Right ventricle myocardium inferior (tissue), 1 donor: ENCODE results near the gene ATP11A. TPM values are rescaled to one million over a fixed set of nuclear protein-coding genes. Genes with fewer than 3 reads are reported as not detected.

Experiments
- ATAC-seq: fragments of 200-7000 bp; cut with Tn5 transposase; one replicate; pipeline ENCODE4 v1.9.1; 2020; ENCODE audit warnings: mild to moderate bottlenecking, moderate library complexity
- DNase-seq: peaks from one replicate; pipeline ENCODE4 v3.0.0; 2021; ENCODE audit errors: missing footprints
- intact Hi-C: fragments of 100-400 bp; cut with DNase I; formaldehyde crosslinking; loops from one replicate; pipeline ENCODE4 v1.11.0; 2022
- total RNA-seq: library from RNA; stranded (reverse); fragmentation: NEBNext Ultra II Directional; extraction: Animal tissue kit (Norgen Biotek cat#: 25700); gene quantifications from one replicate; pipeline ENCODE4 v1.2.1, GENCODE V29; 2021
- donor health status: DM: no; HTN: yes; CAD: no; lungs with severe emphysema.

The ATP11A gene
- total RNA-seq, 1 donor from 2014 or later, result 89.9 TPM

DNA sequence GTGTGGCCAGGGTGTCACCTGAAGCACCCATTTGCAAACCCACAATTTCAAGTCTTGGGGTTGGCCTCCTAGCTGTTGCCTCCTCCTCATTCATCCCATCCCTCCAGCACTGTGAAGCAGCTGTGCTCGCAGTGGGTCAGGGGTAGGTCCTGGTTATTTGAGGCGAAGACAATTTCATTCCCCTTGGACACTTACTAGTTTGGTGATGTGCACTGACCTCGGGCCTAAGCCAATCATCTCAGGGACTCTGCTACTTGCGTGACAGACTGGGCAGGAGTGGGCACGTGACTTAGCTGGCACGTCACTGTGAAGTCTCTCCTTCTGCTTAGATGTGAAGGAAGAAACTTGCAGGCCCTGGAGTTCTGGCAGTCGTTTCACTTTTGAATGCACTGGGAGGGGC lies 3.5 kb upstream of the ATP11A start:
- no peak for DNase-seq
- ATAC-seq, result no peak
- intact Hi-C loops, result loop anchor here (5.0 to 10.0 kb wide), 2 partner anchors 44 to 128 kb away; no protein-coding TSS in a partner anchor

DNA sequence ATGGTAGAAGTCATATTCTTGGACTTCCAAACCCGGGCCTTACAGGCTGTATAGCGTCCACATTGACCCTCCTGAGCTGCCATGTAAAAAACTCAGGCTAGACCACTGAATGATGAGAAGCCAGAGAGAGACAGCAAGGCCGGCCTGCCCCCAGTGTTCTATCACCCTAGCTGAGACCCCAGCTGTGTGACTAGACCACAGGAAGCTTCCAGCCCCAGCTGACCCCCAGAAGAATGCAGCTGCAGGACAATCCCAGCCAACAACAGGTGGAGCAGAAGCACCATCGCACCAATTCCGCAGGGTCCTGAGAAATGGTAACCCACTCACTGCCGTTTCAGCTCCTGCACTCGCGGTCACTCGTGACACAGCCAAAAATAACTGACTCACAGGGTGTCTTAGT lies 2.9 kb upstream of the ATP11A start:
- ATAC-seq (no peak), DNase-seq (no peak)
- intact Hi-C loops, result loop anchor here (5.0 to 10.0 kb wide), 2 partner anchors 45 to 128 kb away; no protein-coding TSS in a partner anchor

DNA sequence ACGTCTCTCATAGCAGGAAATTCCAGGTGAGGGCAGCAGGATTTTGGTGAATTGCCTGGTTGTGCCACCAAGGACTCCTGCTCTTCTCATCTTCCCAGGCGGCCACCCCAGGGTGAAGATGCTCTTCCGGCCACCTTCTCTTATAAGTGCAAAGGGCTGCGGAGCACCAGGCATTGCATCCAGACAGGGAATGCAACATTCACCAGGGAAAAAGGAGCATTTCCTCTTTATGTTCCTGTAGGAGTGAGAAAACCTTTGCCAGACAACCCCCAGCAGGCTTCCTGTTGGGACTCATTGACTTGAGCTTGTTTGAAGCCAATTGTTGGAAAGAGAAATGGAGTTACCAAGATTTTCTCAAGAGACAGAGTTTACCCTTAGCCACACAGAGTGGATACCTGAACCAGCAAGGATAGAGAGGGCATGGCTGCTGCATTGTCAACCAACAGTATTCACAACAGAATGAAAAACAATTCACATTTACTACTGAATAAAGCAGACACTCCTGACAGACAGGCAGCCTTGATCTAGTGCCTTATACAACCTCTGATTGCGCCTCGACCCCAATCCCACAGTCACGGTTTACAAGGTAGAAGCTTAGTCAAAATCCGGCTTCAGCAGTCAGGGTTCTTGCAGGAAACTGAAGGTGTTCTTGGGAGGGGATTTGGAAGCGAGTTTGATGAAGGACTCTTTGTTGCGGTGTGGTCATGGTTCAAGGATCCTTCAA lies 1.8 kb upstream of the ATP11A start:
- ATAC-seq (no peak), DNase-seq (no peak)
- intact Hi-C loops, result loop anchor here (5.0 to 10.0 kb wide), 2 partner anchors 46 to 127 kb away; no protein-coding TSS in a partner anchor

DNA sequence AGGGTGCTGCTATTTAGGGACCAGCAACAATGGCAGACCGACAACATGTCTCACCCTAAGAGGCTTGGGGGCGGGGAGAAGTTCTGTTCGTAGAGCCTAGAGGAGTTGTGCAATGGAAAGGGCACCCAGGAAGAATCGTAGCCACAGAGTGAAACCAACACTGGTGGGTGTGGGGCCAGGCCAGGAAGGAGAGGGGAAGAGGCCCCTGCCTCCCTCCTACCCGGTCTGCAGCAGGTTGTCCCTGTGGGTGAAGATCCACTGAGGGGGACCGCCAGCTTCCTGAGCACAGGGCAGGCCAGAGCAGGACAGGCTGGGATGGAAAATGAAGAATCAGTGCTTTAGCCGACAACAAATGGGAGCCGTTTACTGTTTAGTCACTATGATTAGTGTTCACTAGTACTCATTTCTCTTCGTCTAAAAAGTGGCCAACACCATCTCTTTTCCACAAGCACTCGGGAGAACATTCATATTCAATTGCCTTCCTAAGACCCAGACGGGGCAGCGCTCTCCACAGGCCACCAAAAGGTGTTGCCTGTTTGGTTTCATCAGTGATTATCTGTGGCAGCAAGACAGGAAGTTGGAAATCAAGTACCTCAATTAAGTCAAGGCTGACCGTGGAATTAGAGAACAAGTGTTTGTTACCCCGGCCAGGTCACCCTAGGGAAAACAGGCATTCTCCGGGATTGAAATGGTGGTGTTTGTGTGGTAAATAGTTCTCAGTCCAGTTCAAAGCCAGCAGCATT lies 1.1 kb upstream of the ATP11A start:
- ATAC-seq (no peak), DNase-seq (no peak)
- intact Hi-C loops, result loop anchor here (1.0 to 10.0 kb wide), 3 partner anchors 23 to 126 kb away; no protein-coding TSS in a partner anchor

DNA sequence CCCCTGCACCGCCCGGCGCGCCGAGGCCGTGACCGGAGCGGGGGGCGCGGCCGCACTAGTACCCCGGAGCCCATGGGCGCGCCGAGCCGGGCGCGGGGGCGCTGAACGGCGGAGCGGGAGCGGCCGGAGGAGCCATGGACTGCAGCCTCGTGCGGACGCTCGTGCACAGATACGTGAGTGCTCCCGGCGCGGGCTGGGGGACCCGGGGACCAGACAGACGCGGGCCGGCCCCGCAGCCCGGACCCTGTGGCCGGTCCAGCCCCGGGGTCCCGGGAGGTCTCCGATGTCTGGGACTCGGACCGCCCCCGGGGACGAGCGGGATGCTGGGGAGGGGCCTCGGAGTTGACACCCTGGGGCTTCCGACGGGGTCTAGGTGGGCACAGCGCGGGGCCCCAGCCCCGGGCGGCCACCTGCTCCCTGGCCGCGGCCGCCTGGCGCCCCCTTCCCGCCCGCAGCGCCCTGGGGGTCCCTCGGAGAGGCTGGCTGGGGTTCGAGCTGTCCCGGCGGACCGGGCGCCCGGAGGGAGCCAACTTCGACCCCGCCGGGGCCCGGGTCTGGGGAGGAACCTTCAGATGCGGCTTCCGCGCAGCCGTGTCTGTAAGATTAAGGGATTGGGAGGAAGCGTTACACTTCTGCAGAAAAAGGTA lies 568 bp downstream of the ATP11A start:
- intact Hi-C loops, result loop anchor here (1.0 to 5.0 kb wide), 2 partner anchors 82 to 184 kb away; no protein-coding TSS in a partner anchor
- ATAC-seq (peak; percentile 2), DNase-seq (peak; percentile 88)

DNA sequence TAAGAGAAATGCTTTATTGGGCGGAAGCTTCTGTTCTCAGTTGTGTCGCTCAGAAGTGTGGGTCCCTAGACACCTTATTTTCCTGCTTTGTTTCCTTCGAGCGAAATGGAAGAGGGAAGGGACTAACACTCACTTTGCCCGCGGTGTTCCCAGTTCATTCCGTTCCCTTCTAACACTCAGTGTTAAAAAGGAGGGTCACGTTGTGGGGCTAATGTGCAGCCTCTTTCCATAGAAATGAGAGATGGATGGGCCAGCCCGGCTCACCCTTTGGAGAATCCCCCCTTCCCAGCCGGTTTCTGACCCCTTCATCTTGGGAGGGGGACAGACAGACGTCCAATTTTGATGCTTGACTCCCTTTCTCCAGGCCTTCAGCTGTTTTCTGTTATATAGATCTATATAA lies 2.3 kb downstream of the ATP11A start:
- ATAC-seq (no peak), DNase-seq (no peak)
- intact Hi-C loops, result loop anchor here (2.0 to 5.0 kb wide), 2 partner anchors 37 to 80 kb away; no protein-coding TSS in a partner anchor

DNA sequence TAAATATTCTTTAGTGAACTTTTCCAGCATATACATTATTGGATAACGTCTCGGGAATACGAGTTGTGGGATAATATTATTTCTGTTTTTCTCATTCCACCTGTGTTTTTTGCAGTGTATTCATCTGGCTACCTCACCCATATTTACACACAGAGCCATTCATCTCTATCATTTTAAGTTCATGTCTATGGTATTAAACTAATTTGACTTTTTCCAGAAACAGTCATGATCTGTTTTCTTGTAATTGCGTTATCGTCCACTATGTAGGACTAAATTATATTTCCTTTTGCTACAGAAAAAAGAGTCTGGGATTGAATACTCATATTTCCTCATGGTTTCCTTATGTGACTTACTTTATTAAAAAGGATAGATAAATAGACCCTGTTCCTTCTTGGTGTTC lies 2.7 kb downstream of the ATP11A start:
- no peak for ATAC-seq
- intact Hi-C loops, result loop anchor here (2.0 to 5.0 kb wide), 2 partner anchors 36 to 80 kb away; no protein-coding TSS in a partner anchor

DNA sequence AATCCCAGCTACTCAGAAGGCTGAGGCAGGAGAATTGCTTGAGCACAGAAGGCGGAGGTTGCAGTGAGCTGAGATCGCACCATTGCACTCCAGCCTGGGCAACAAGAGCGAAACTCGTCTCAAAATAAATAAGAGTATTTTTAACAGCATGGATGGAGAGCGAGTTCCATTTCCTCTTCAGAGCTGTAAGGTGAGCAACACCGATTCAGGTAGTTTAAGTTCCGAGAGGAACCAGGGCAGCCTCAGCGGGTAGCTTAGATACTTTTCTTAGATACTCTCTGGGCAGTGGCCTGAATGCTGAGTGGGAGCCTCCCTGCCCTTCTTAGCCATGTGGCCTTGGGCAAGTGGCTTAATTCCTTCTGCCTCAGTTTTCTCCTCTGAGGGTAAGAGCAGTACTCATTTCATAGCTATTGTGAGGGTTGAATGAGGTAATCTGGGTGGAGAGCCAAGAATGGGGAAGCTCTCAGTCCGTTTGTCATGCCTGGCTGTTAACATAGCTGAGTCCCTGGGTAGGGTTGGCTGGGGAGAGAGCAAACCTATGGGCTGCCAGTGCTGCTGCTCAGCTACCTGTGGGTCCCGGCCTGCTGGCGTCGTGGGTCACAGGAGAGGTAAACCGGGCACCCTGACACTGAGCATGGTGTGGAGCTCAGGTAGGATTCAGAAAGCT lies 4.1 kb downstream of the ATP11A start:
- intact Hi-C loops, result loop anchor here (2.0 to 5.0 kb wide), 2 partner anchors 35 to 78 kb away; no protein-coding TSS in a partner anchor
- ATAC-seq (peak; percentile 43), DNase-seq (no peak)

More for the DNA sequence above, 2.7 kb downstream of the ATP11A start:
- no peak for DNase-seq

DNA sequence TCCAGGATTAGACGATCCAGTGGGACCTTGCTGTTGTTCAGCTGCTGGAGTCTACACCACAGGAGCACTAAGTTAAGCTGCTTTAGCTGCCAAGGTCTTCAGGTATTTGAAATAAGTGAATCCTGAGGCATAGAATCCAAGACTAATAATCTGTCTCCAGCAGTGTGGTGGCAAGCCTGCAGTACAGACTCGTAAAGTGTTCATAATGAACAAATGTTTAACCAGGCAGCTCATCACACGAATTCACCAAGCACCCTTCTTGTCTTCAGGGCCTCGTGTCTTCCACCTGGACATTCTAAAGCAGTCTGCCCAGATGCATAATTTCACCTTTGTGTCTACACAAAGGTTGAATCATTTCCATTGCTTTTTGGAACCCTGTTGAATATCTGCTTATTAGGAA lies 5.3 kb downstream of the ATP11A start:
- ATAC-seq (no peak), DNase-seq (no peak)
- intact Hi-C loops, result no loop called here

DNA sequence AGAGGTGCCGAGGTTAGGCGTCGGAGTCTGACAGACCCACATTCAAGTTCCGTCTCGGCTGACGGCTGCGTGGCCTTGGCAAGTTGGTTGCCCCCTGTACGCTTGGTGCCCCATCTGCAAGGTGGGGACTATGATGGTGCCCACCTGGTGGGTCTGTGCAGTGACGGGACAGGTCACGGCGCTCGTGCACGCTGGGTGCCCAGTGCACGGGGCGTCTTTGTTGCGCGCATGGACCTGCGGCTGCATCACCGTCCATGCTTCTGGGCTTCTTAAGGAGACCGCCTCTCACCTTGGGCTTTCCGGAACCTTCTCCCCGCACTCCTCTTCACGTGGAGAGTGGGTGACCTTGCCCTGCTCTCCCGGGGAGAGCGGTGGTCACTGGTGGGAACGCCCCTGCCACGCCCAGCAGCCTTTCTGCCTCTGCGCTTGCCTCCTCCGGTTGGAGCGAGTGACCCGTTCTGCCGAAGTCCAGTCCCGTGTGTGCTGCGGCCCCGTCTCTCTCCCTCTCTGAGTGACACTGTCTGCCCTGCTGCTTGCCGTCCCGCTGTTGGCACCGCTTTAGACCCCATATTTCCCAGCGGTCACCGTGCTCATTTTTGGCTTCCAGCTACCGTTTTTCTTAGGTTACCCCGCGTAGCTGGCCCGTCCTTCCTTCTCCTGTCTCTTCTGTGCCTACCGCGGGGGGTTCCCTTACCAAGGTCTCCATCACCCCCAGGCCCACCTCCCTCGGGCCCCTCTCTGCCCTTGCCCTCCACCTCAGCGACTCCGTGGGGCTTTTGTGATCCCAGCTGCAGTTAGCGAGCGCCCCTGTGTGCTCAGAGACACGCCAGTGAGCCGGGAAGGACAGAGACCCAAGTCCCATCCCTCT lies 6.4 kb downstream of the ATP11A start:
- intact Hi-C loops, result no loop called here
- DNase-seq, result no peak
- no peak for ATAC-seq

DNA sequence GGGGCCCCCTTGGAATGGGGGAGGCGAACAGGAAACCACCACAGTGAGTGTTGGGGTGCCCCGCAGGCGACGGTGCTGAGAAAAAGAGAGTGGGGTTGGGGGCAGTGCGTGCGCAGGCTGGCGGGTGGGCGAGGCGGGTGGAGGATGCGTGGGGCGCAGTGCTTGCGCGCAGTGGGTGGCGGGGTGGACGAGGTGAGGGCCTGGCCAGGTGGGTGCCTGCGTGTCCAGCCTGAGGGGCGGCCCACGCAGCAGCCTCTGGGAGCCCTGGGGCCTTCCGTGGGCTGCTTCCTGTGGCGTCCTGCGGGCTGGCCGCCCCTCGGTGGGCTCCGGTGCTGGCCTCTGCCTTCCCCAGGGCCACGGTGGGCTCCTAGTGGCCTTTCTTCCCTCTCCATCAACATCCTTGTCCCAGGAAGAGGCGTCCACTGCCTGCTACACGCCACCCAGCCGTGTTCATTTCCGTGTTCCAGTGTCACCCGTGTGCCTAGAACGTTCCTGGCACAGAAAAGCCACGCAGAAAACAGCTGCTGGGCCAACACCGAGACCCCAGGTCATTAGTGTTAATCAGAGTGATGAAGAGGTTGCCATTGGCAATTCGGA lies 7.1 kb downstream of the ATP11A start:
- ATAC-seq, result no peak
- DNase-seq, result no peak
- intact Hi-C loops, result no loop called here

DNA sequence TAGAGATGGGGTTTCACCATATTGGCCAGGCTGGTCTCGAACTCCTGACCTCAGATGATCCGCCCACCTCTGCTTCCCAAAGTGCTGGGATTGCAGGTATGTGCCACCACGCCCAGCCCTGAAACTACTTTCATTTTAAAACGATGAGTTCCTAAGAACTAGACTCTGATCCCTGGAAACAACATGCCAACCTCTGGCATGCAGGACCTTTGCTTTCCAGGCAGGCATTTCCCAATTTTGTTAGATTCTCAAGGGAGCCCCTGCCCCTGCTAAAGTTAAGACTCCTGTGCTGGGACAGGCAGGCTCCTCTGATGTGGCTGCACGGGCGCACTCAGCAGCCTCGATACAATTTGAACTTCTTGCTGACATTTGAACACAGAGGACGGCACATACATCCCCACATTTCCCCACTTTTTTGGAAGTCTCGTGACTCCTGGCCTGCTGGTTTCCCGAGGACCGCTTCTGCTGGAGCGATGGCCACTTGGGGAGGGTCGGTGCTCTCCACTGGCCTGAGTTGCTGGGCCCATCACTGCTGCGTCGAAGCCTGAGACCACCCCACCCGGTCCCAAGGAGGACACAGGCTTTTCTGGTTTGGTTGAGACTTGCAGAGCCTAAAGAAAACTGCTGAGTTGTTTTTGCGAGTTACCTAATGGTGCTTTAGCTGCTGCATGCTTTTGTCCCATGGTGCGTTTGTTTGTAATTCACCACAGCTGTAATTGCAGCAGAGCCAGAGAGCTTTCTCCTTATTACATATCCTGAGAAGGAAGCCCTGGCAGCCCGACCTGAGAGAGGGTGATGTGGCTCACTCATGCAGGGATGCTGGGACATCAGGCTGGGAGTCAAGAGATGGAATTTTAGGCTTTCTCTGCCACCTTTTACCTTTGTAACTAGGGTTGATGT lies 8.2 kb downstream of the ATP11A start:
- ATAC-seq, result no peak
- intact Hi-C loops, result no loop called here
- no peak for DNase-seq

DNA sequence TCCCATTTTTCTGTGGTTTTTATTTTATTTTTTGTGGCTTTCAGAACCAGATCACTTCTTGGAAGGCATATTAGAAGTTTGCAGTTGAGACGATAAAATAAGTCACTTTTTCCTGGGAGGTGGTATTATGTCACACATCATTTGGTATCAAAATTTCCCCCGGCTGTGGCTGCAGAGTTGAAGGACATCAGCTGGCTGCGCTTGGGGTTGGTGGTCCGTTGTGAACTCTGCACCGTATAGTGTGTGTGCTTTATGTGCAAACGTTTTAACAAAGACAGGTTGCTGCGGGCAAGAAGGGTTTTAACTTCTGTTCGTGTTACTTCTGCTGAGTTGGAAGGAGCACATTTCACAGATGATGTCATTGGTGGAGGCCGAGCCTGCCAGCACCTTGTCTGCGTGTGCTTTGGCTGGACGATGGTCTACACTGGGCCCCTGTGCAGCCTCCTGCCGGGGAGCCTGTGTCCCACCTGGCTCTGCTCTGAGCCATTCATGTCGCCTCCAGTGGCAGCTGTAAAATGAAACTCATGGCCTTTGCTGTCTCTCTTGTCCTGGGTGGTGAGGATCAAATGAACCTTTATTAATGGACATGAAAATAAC lies 9.6 kb downstream of the ATP11A start:
- intact Hi-C loops, result no loop called here
- DNase-seq (no peak), ATAC-seq (no peak)

DNA sequence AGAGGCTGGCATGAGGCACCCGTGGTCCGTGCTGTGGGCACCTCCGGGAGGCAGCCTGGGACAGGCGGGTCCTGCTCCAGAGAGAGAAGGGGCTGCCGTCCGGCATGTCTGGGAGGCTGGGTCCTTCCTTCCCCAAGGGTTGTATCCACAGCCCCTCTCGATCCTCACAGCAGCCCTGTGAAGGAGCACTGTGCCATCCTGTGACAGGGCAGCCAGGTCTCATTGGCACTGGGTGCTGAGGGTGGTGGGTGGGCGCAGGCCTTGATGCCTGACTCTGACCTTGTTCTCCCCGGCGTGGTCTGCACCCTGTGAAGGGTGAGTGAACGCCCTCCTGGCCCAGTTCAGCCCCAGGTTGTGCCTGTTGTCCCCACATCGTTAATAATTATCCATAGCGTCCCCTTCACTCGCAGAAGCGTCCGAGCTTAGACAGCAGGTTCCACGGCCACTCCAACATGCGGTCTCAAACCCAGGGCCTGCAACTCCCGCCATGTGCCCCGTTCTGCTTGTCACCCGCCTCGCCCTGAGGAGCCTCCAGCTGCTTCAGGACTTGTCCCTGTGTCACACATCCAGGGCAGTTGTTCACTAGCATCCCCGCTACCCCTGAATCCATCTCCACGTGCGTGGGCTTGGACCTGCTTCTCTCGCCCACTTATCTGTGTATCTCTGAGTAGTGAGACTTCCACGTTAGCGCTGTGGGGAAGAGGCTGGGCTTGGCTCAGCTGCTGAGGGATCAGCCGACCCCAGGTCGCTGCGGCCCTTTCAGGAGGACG lies 10.6 kb downstream of the ATP11A start:
- intact Hi-C loops, result no loop called here
- ATAC-seq, result peak; percentile 16

DNA sequence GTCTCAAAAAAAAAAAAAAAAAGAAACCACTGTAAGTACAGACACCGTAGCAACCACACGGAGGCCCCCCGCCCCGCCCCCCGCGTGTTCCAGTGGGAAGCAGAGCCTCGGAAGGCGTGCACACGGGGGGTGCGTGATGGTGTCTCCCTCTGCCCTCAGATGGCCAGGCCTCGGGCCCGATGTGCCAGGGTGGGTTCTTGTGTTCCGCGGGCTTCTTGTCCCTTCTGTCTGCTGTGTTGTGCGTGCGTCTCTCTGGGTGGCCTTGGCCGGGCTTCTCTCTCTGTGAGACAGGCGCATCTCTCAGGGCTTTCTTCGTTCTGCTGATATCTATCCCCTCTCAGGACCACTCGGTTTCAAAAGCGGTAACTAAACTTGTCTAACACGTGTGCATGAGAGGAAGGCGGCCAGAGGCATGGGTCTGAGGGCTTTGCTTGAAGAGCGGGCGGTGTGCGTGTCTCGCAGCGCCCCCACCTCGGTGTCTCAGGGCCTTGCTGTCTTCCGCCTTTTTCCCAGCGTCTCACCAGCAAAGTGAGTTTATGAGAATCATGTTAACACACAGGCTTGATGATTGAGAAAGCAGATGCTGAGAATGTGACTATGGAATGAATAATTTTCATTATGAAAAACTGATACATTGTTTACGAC lies 12.6 kb downstream of the ATP11A start:
- ATAC-seq, result no peak
- intact Hi-C loops, result no loop called here
- no peak for DNase-seq

More for the DNA sequence above, 10.6 kb downstream of the ATP11A start:
- no peak for DNase-seq
